ENCODE measurements around the gene YEATS4. TPM values are rescaled to one million over a fixed set of nuclear protein-coding genes. Genes with fewer than 3 reads are reported as not detected.
A peak's percentile ranks its signal among the peaks of the same experiment; 100 is the strongest.

The YEATS4 gene
- total and polyA plus RNA-seq, 9 of the 15 experiments (the other 6 are each of a cell fraction or from before 2014, with no cell fraction given) = 25.9 to 92.2 (median 49.2) TPM

- TF ChIP-seq ID3 (CRISPR knock-in tag; IDR thresholded peaks at IDR 0.05) = no peak
- TF ChIP-seq ID3 (tag; IDR thresholded peaks at IDR 0.05) = peak; percentile 82
- TF ChIP-seq GTF3C2 (IDR thresholded peaks at IDR 0.05; ENCODE audit: borderline replicate concordance, extremely low read depth, insufficient read length) = no peak
- 0 out of 2 replicates have a peak, but pooled peaks have one; percentile 34 for TF ChIP-seq ZNF592 (IDR thresholded peaks at IDR 0.05)
- peak; percentile 70 for TF ChIP-seq CBFA2T3 (IDR thresholded peaks at IDR 0.05)
- TF ChIP-seq HNRNPK (IDR thresholded peaks at IDR 0.05; ENCODE audit: low read depth, low read length, poor library complexity, severe bottlenecking) = no peak
- no peak for TF ChIP-seq CBFB (CRISPR knock-in tag; IDR thresholded peaks at IDR 0.05)
- 0 out of 2 replicates have a peak, but pooled peaks have one; percentile 10 for TF ChIP-seq FOXA1 (IDR thresholded peaks at IDR 0.05; ENCODE audit: borderline replicate concordance)
- no peak for TF ChIP-seq NUFIP1 (IDR thresholded peaks at IDR 0.05; ENCODE audit: partially characterized antibody)
- TF ChIP-seq RBBP5 (IDR thresholded peaks at IDR 0.05; ENCODE audit: borderline replicate concordance, insufficient read depth, low read length, poor library complexity, severe bottlenecking) = no peak
- no peak for TF ChIP-seq RBM39 (optimal IDR thresholded peaks at IDR 0.05; ENCODE audit: low read depth, low read length)
- no peak for TF ChIP-seq HDAC3 (IDR thresholded peaks at IDR 0.05; ENCODE audit: borderline replicate concordance, partially characterized antibody)
- TF ChIP-seq NR2F6 (CRISPR knock-in tag; IDR thresholded peaks at IDR 0.05) = no peak
- no peak for TF ChIP-seq ARID4B (CRISPR knock-in tag; IDR thresholded peaks at IDR 0.05)
These were observed 13.8 kb upstream of the YEATS4 start (continued) for GRCh38 chr12:69345742-69346141.
